ENCODE data around the gene TMEM52.

Gene TMEM52

GRCh38 chr1:1907098-1907736, 11.9 kb downstream of the TMEM52 start:
- DNase-seq, result peak; percentile 73
- Histone ChIP-seq H3K4me3 (ENCODE audit: low read depth, low read length) (no peak overlapping the region), H3K36me3 (no peaks in the 10 kb centered on the region), H3K9me3 (no peaks in the 10 kb centered on the region), H3K4me1 (peaks cover 15% of the 10 kb centered on the region), H3K27me3 (no peaks in the 10 kb centered on the region)
- no peak for TF ChIP-seq CTCF (IDR thresholded peaks at IDR 0.05; ENCODE audit: low read depth, low read length)

GRCh38 chr1:1906185-1907097, 12.6 kb downstream of the TMEM52 start:
- peak; percentile 95 for TF ChIP-seq CTCF (IDR thresholded peaks at IDR 0.05; ENCODE audit: low read depth, low read length)
- H3K36me3 ChIP-seq, result no peaks in the 10 kb centered on the region
- H3K27me3 ChIP-seq, result no peaks in the 10 kb centered on the region
- H3K4me1 ChIP-seq, result peaks cover 15% of the 10 kb centered on the region
- peak; percentile 89 for DNase-seq
- no peak overlapping the region for H3K4me3 ChIP-seq (ENCODE audit: low read depth, low read length)
- H3K9me3 ChIP-seq, result no peaks in the 10 kb centered on the region

GRCh38 chr1:1903224-1903623, 15.9 kb downstream of the TMEM52 start:
- no peak for TF ChIP-seq CTCF (IDR thresholded peaks at IDR 0.05; ENCODE audit: low read depth, low read length)
- Histone ChIP-seq H3K4me1 (peaks cover 15% of the 10 kb centered on the region), H3K36me3 (no peaks in the 10 kb centered on the region), H3K27me3 (no peaks in the 10 kb centered on the region), H3K4me3 (ENCODE audit: low read depth, low read length) (no peak overlapping the region), H3K9me3 (no peaks in the 10 kb centered on the region)
- DNase-seq, result no peak

GRCh38 chr1:1901641-1902294, 17.3 kb downstream of the TMEM52 start:
- H3K9me3 ChIP-seq, result no peaks in the 10 kb centered on the region
- no peak for TF ChIP-seq CTCF (IDR thresholded peaks at IDR 0.05; ENCODE audit: low read depth, low read length)
- H3K4me1 ChIP-seq, result peaks cover 8% of the 10 kb centered on the region
- no peak overlapping the region for H3K4me3 ChIP-seq (ENCODE audit: low read depth, low read length)
- no peaks in the 10 kb centered on the region for H3K27me3 ChIP-seq
- no peaks in the 10 kb centered on the region for H3K36me3 ChIP-seq
- DNase-seq, result no peak

- peaks cover under 1% of the 10 kb centered on the region for H3K4me1 ChIP-seq
- TF ChIP-seq CTCF (IDR thresholded peaks at IDR 0.05; ENCODE audit: low read depth, low read length), result no peak
- DNase-seq, result no peak
Measured at GRCh38 chr1:1900883-1901640, 18.0 kb downstream of the TMEM52 start.

More at GRCh38 chr1:1900883-1901640, 18.0 kb downstream of the TMEM52 start:
- no peaks in the 10 kb centered on the region for H3K9me3 ChIP-seq
- H3K36me3 ChIP-seq, result no peaks in the 10 kb centered on the region
- H3K27me3 ChIP-seq, result no peaks in the 10 kb centered on the region
- no peak overlapping the region for H3K4me3 ChIP-seq (ENCODE audit: low read depth, low read length)
